Epithelial cell of proximal tubule (primary cell): Measurements from ENCODE around the gene OR51E2. TPM values are rescaled to one million over a fixed set of nuclear protein-coding genes. Genes with fewer than 3 reads are reported as not detected.

Experiments
- DNase-seq: peaks from one replicate; pipeline ENCODE4 v3.0.0-alpha.2; 2011; ENCODE audit warnings: low read depth
- H3K4me3 ChIP-seq: 2 replicates; pipeline ENCODE4 v1.5.1; 2011; ENCODE audit warnings: low read depth, mild to moderate bottlenecking, low read length
- total RNA-seq: library from RNA; depleted of rRNA; stranded (reverse); fragments of >200 nt; gene quantifications from 2 replicates; pipeline ENCODE4 v1.2.3, GENCODE V29; 2015
- TF ChIP-seq, protein P1 (sequence below): conservative IDR thresholded peaks from 2 replicates; pipeline ENCODE4 v1.5.1; 2012; ENCODE audit warnings: low read depth, mild to moderate bottlenecking, low read length

The OR51E2 gene
- total RNA-seq, 1 donor from 2014 or later = not detected

DNA sequence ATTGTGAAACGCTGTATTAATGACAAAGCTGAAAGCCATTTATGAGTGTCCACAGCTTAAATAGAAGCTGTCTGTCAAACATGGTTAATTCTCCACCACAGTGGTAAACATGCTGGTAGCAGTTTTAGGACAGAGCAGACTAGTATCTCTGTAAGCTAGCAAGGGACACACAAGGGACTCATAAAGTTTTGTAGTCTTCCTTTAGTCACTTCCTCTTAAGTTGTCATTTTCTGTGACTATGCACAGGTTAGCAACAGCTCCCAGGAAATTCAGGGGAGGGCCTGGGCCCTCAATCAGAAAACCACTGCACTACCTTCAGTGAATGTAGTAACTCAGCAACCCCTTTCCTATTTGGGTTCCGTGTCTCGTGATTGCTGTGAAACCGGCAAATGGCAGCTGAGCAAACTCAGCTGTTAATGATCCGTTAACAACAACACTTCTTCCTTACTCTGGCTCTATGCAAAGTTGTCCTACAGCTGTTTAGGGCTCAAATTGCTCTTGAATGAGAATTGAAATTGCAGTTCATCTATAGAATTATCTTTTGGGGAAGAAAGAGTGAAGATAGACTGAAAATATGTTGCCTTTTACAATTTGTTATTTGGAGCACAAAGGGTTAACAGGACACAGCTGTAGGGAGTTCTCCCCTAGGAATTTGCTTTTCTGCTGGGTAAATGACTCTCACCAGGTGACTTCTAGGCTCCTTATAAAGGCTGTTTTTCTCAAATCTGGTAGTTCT, 6.6 kb upstream of the OR51E2 start, which contains the start of gene MMP26:
TSS of gene MMP26 (plus strand) at position 731 of the 736 bp plus-strand sequence.
- DNase-seq = peak; percentile 6
- TF ChIP-seq, protein P1, sequence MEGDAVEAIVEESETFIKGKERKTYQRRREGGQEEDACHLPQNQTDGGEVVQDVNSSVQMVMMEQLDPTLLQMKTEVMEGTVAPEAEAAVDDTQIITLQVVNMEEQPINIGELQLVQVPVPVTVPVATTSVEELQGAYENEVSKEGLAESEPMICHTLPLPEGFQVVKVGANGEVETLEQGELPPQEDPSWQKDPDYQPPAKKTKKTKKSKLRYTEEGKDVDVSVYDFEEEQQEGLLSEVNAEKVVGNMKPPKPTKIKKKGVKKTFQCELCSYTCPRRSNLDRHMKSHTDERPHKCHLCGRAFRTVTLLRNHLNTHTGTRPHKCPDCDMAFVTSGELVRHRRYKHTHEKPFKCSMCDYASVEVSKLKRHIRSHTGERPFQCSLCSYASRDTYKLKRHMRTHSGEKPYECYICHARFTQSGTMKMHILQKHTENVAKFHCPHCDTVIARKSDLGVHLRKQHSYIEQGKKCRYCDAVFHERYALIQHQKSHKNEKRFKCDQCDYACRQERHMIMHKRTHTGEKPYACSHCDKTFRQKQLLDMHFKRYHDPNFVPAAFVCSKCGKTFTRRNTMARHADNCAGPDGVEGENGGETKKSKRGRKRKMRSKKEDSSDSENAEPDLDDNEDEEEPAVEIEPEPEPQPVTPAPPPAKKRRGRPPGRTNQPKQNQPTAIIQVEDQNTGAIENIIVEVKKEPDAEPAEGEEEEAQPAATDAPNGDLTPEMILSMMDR = no peak
- no peak within 1 kb of the TSS for H3K4me3 ChIP-seq

GRCh38 chr11:4700436-4700820, 2.8 kb upstream of the OR51E2 start:
- no peak for DNase-seq
- TF ChIP-seq, protein P1 = no peak
- H3K4me3 ChIP-seq = no peak overlapping the region

DNA sequence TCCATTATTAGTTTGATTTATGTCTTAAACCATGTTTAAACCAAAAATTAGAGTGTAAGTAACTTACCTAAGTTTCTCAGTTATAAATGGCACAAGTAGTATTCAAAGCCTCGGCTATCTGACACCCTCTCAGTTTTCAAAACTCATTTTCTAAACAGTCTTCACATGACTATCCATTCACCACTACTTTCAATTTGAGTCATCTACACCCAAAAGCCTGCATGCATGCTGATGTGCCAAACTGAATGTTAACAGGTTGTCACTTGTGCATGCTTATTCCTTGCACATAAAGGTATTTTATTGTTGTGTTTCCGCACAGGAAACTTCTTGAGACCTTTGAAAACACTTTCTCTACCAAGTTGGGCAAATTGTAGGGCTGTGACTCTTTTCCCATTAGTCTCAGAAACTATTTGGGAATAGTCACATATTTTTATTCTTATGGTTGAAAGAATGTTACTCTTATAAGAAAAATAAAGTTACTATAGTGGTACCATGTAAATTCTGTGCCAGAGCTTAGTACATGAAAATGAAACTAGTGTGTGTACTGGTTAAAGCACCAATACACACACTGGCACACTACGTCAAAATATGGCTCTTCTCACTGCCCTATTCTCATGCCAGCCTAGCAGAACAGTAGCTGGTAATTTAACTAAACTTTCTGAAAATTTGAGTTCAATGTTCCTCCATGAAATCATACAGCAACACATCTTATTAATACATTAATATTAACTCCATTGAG, 2.2 kb upstream of the OR51E2 start:
- TF ChIP-seq, protein P1 = no peak
- no peak for DNase-seq
- no peak overlapping the region for H3K4me3 ChIP-seq

GRCh38 chr11:4695442-4695841, 2.2 kb downstream of the OR51E2 start:
- TF ChIP-seq, protein P1 = no peak
- H3K4me3 ChIP-seq = no peak overlapping the region
- DNase-seq = no peak

- TF ChIP-seq, protein P1 = no peak
- DNase-seq = no peak
- H3K4me3 ChIP-seq = no peak overlapping the region
Measured at GRCh38 chr11:4684631-4685285, 12.9 kb downstream of the OR51E2 start.

GRCh38 chr11:4682623-4683419, 14.8 kb downstream of the OR51E2 start:
- DNase-seq = no peak
- TF ChIP-seq, protein P1 = no peak
- H3K4me3 ChIP-seq = no peak overlapping the region
